Jurkat, Clone E6-1 (cell line): ENCODE measurements around the gene OTUD7B.
A peak's percentile ranks its signal among the peaks of the same experiment; 100 is the strongest.

Experiments
- DNase-seq: peaks from one replicate; pipeline ENCODE4 v3.0.0-alpha.2; 2011; ENCODE audit warnings: low read depth, low spot score
- H3K4me3 ChIP-seq: 2 replicates; pipeline ENCODE4 v1.5.1; 2011; ENCODE audit warnings: mild to moderate bottlenecking, low read length, control low read depth, moderate library complexity

OTUD7B gene

DNA sequence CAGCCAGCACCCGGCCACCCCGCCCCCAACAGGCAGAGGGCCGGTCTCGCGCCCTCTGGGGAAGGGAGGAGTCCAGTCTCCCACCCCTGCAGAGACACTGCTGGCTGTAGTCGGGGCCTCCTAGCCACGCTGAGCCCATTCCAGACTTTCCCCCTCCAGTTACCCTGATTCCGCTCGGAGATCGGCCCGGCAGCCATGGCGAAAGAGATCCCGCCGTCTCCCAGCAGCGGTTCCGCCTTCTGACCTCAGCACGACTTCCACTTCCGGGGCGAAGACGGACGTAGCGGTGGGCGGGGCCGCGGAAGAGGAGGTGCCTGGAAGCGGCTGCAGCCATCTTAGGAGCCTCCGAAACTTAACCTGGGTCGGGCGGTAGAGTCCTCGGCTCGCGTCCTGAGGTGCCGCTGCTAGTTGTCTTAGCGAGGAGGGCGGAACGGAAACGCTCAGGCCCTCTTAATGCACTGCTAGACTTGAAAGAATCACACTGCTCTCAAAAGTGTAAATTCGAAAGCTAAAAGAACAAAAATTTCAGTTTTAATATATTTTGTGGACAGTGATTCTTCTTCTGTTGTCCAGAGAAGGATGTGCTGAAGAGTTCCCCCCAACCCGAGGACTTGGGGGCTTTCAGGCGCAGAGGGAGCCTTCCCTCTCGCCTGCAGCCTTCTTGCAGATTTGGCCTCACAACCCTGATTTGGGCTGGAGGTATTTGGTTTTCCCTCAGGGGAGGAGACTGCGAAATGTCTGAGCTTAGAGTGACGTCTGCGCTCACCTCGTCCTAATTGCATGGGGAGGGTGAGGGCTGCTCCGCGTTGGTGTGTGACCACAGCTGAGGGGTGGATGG is 82.7 kb downstream of the OTUD7B start, which contains the start of gene SF3B4:
TSS of gene SF3B4 (minus strand) at position 241 of the 838 bp plus-strand sequence. CDS start at position 197, 44 bp downstream.
- peak within 1 kb of the TSS; percentile 95 for H3K4me3 ChIP-seq
- peak; percentile 89 for DNase-seq

DNA sequence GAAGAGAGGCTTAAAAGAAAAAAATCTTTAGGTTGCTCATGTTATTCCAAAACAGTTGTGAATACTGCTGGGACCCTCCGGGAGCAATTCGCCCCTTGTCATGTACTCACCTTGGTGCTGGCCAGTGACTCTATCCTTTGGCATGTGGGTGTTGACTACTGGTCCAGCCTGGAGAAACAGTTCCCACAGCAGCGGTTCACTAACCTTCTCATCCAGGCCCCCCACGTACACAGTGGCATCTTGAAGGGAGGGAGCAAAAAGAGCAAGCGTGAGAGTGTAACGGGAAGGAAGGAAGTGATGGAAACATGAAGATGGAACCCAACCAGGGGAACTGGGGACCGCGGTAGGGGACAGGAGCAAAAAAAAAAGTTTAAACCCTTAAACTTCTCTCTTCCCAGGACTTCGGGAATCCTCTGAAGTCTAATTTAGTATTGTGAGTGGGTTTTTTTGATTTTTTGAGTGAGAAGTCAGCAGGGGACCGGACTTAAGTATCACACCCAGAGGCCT is 83.4 kb downstream of the OTUD7B start:
- H3K4me3 ChIP-seq: peak overlapping the region; percentile 95
- DNase-seq: no peak

DNA sequence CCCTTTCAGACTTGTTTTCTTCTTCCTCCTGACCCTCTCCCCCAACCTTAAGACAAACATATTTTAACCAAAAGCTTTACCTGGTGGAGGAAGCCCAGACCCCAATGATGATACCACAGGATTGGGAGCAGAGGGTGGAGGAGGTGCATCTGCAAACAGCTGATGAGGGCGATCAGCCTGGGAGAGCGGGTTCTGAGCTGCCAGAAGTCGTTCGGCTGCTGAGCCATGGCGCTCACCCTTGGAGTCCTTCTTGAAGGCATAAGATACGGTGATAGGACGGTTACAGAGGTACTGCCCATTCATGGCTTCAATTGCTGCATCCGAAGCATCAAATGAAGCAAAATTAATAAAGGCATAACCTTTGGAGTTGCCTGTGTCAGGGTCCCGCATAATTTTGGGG is 84.2 kb downstream of the OTUD7B start:
- DNase-seq: no peak
- peak overlapping the region; percentile 95 for H3K4me3 ChIP-seq

DNA sequence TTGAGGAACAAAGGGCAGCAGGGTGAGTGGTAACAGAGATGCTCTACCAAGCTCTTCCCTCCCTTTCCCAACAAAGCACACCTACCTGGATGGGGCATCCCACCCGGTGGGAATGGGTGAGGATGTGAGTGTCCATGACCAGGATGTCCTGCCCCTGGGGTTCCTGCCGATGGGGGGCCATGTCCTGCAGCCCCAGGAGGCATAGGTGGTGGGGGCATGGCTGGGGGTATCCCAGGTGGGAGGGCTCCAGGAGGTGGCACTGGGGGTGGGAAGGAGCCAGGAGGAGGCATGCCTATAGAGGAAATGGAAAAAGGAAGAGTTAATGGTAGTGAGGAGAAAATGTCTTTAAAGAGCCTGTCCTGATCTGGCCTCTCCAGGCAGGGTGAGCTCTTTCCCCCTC is 84.8 kb downstream of the OTUD7B start:
- DNase-seq: no peak
- H3K4me3 ChIP-seq: 0 out of 2 replicates have a peak overlapping the region, but pooled peaks have one; percentile 95

DNA sequence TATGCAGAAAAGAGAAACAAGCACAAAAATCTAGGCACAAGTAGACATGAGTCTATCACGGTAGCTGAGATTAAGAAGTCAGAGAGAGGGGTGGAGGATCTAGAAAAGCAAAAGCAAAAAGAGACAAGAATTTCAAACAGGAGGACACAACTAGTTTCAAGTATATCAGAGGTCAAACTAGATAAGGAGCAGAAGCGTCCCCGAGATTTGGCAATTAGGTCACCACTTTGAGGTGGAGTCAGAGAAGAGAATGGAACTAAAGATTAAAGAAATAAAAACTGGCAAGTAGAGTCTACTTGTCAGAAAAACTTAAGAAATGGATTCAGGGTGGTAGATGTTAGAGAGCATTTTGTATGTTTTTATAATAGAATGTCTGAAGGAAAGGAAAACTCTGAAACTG is 85.2 kb downstream of the OTUD7B start:
- no peak overlapping the region for H3K4me3 ChIP-seq
- no peak for DNase-seq

DNA sequence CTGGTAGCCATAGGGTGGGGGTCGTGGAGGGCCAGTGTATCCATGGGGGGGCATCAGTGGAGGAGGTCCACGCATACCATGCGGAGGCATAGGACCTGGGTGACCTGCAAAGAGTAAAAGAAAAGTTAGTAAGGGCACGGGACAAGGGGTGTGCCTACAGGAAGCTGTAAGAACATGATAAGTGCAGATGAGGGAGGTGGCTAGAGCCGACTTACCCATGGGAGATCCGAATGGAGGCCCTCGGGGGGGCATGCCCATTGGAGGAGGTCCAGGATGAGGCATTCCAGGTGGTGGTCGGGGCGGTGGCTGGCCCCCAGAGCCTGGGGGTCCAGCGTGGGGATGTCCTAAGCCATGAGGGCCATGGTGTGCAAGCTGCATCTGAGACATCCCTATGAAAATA is 86.9 kb downstream of the OTUD7B start:
- H3K4me3 ChIP-seq: no peak overlapping the region

DNA sequence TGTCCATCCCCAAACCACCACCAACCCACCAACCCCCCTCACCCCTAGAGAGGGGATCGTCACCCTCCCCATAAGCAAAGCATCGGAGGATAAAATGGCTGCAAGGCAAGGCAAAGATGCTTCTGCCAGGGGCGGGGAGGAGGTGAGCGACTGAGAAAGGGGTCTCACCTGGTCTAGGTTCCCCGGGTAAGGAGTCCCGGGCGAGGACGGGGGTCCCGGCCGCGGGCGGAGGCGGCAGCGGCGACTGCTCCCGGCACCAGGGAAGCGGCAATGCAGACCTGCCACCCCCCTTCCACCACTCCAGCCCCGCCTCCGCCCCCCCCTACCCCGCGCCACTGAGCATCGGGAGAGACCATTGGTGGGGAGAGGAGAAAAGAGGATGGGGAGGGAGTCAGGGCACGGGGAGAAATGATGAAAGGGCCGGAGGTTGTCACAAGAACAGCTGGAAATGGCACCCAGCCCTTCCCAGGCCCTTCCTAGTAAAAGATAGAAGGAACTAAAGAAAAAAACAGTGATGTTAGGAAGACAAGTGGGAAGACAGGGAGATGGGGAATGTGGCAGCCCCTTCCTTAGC is 92.9 kb downstream of the OTUD7B start, which contains the start of gene SV2A:
TSS of gene SV2A (minus strand) at position 274 of the 574 bp plus-strand sequence. CDS start 4,004 bp downstream, outside the sequence.
- H3K4me3 ChIP-seq: peak within 1 kb of the TSS; percentile 86
- peak; percentile 59 for DNase-seq

More for the DNA sequence above, 86.9 kb downstream of the OTUD7B start:
- DNase-seq: no peak

DNA sequence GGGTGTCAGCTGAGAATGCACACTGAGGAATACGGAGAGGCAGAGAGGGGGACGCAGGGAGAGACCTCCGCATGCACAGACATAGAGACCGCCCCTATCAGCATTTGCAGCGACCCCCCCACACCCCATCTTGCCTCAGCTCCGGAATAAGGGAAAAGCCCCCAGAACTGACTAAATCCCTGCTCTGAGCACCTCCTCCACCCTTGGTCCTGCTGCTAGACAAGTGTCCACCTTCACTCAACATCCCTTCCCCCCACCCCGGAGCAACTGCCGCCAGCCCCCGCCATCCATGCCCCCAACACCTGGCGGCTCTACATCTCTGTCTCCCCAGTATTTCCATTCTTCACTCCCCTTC is 93.7 kb downstream of the OTUD7B start:
- peak overlapping the region; percentile 86 for H3K4me3 ChIP-seq
- DNase-seq: no peak

DNA sequence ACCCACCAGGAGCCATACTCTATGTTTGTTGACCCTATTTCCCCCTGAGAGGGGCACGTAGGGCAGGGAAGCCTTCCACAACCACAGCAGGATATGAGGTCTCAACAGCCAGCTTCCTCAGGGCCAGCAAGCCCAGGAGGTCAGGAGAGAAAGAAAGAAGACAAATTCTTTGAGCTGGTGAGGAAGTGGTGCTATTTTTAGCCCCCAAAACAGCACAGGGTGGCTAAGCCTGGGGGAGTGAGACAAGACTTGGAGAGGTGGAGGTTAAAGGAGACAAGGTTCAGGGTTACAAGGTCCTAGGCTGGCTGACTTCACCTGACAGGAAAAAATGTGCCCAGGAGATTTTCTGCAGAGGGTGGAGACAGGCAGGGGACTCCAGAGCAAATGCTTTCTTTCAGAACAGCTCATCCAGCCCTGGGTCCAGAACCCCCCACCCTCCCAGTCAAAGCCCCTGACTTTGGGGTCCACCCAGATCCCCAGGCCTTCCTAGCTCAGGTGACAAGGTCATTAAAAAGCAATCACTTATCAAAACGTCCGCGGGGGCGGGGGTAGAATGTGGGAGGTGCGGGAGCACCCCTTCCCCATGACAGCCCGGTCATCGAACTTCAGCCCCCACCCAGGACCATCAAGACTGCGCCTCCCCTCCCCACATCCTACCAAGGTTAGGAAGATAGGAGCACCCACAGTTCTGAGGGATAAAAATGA is 94.2 kb downstream of the OTUD7B start:
- DNase-seq: no peak
- H3K4me3 ChIP-seq: peak overlapping the region; percentile 86

DNA sequence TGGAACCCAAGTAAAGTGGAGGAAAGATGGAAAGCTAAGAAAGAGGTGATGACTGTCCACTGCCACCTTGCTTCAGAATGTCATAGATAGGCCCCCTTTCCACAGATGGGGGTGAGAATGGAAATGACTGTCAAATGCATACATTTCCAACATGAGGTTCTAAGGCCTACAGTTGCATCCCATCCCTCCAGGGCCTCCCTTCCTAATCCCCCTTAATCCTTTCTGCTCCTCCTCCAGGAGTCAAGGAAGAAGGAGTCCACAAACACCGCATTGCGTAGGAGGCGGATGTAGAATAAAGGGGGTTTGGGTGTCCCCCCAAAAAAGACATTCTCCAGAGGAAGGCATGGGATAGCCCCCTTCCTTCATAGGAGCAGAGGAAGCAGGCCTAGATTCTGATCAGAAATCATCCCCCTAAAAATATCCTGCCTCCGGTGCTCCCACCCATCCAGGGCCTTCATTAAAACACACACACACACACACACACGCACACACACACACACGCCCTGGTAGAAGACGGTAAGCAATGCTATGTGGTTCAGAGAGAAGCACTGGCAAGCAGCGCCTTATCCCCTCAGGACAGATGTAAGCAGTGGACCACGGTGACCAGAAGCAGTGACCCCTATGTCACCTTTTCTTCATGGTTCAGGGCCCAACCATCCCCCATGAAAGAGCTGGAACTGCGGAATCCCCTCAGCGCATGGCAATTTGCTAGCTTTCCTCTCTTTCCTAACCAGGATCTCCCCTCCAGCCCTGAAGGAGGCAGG is 94.9 kb downstream of the OTUD7B start:
- no peak for DNase-seq
- H3K4me3 ChIP-seq: no peak overlapping the region

DNA sequence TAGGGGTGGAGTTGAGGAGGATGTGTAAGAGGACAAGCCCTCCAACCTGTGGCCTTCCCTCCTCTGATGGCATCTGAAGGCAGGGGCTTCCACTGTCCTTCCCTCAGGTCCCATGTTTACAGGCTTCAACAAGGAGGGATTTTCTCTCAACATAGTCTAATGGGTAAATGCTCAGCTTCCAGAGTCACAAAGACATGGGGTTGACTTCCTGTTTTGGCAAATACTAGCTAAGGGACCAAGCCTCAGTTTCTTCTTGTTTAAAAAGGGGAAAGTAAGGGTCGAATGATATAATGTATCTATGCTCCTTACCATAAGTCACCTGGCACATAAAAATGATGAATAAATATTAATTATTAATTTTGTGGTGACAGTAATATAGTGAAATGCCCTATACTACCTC is 96.0 kb downstream of the OTUD7B start:
- no peak overlapping the region for H3K4me3 ChIP-seq
- no peak for DNase-seq

DNA sequence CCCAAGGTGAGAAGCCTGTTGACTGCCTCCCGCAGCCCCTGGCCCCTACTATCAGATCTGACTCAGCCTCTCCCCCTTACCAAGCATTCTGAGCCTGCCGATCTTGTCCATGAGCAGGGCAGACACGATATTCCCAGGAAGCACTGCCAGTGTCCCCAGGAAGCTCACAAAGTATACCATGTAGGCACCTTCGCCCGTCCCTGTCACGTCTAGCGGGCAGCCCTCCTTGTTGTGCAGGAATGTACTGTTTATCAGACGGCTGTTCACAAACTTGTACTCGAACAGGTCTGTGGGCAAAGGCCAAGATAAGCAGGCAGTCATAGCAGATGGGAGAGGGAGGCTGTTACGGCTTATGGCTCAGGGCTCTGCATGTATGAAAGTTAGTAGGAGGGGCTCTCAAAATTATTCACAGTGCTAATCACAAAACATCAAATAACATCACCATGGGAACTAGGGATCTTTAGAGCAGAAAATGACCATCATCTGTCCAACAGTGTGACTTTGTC is 103.9 kb downstream of the OTUD7B start:
- no peak overlapping the region for H3K4me3 ChIP-seq
- no peak for DNase-seq

DNA sequence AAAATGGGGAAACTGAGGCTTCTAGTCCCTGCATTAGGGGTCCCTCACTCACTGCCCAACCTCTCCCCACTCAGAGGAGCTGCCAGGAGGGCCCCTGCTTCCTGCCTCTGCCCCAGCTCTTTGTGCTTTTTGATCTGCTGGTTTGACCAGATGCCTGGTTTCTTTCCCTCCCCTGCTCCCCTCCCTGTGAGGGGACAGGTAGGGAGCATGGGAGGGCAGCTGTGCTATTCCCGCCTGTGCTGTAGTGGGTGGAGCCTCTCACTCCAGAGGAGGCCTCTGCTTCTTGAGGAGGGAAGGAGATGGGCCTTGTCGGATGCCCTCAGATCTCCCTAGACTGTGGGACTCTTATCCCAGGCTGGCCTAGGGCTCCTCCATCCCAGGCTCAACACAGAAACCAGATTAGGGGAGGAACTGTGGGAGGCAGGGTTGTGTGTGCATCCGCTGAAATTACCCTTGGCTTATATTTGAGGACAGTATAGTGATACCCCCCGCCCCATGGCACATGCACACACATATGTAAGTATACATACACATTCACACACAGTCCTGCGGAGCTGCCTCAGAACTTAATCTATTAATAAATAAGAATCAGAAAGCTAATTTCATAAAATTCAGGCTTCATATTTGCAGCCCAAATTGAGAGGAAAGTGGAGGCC is 106.6 kb downstream of the OTUD7B start:
- no peak overlapping the region for H3K4me3 ChIP-seq
- no peak for DNase-seq

DNA sequence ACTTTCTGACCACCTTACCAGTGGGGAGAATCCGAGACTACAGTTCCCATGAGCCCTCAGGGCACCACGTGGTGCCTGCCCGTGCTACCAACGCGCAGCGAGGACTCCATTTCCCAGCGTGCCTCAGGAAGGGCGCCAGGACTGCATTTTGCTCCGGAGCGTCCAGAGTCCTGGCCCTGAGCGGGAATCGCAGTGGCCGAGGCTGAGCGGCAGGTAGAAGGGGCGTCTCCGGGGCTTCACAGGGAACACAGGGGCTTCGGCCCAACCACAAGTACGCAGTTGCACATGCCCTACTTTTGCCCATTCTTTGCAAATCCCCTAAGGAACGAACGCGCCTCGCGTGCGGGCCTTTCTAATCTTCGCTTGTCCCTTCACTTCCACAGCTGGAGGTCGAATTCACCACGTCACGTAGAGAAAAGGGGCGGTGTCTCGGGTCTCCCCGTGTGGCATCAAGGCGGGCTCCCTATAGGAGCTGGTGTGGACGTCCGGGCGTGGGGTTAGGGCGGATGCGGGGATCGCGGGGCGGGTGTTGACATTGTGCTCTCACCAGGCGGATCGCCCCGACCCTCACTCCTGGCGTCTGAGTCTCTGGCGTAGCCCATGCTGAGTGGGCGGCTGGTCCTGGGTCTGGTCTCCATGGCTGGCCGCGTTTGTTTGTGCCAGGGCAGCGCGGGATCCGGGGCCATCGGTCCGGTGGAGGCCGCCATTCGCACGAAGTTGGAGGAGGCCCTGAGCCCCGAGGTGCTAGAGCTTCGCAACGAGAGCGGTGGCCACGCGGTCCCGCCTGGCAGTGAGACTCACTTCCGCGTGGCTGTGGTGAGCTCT is 110.9 kb downstream of the OTUD7B start, which contains the start of gene BOLA1:
TSS of gene BOLA1 (plus strand) at position 109 of the 825 bp plus-strand sequence. CDS start at position 601, 492 bp downstream.
- peak; percentile 82 for DNase-seq
- peak within 1 kb of the TSS; percentile 84 for H3K4me3 ChIP-seq

DNA sequence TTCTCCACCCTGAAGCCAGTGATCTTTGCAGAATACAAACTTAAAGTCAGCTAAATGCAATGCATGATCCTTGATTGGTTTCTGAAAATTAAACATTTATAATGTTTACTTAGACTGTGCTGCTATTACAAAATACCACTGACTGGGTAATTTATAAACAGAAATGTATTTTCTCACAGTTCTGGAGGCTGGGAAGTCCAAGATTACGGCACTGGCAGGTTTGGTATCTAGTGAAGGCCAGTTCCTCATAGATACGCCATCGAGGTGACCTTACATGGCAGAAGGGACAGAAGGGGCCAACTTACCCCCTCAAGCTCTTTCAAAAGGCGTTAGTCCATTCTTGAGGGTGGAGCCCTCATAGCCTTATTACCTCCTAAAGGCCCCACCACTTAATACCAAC is 114.0 kb downstream of the OTUD7B start:
- DNase-seq: no peak
- H3K4me3 ChIP-seq: no peak overlapping the region

DNA sequence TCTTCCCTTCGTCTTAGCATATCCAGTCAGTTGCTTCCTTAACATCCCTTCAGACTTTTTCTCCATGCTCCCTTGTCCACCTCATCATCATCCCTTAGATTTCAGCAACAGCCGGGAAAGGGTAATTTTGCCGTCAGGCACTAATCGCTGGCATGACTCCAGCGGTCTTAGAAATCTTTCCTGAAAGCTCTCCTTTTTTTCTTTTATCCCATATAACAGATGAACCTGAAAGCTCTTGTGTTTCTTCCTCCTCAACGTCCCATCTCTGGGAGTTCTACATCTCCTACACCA is 121.6 kb downstream of the OTUD7B start:
- H3K4me3 ChIP-seq: peak overlapping the region; percentile 66
- DNase-seq: no peak

DNA sequence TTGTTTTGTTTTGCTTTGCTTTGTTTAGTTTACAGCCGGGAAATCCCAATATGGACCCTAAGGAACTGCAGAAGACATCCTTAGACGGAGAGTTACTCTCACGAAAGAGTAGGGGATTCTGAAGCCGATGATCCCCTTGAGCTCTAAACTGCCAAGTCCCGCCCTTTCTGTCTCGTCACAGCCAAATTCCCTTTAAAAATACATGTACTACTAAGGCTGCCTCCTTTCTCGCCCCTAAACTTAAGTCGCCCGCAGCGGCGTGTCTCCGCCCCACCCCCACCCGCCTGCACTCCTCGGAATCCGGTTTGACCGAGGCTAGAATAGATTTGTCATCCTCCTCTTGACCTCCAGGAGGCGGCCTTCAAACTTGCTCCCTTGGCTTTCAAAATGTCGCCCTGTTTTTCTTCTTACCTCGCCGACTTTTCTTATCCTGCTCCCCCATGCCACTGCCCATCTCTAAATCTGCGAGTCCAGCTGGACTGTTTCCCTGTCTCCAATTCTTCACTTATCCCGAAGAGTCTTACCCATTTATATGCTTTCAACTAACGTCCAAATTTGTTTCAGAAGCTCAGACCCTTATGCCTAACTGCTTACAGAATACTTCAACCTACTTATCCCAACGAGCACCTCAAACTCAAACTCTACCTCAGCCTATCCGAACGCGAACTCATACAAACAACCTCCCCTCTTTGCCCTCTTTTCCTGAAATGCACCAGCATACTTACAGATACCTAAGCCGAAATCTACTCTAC is 122.1 kb downstream of the OTUD7B start:
- peak overlapping the region; percentile 66 for H3K4me3 ChIP-seq
- DNase-seq: peak; percentile 95
